Parathyroid adenoma (tissue), 2 donors: ENCODE results near the gene PPOX.

Experiments used
- H2AFZ ChIP-seq: fragments of 300-600 bp; sonication (generic); one replicate; pipeline ENCODE4 v1.7.0; 2017; ENCODE audit warnings: antibody characterized with exemption, mild to moderate bottlenecking
- H3K27ac ChIP-seq: fragments of 300-600 bp; sonication (generic); one replicate; pipeline ENCODE4 v1.7.0; 2017
- H3K27me3 ChIP-seq: fragments of 300-600 bp; sonication (generic); one replicate; pipeline ENCODE4 v1.7.0; 2017; ENCODE audit warnings: low read length; ENCODE audit not compliant: control insufficient read depth, insufficient read depth
- H3K36me3 ChIP-seq: fragments of 300-600 bp; sonication (generic); one replicate; pipeline ENCODE4 v1.7.0; 2017; ENCODE audit warnings: low read length; ENCODE audit not compliant: control insufficient read depth, insufficient read depth
- H3K4me1 ChIP-seq: fragments of 300-600 bp; sonication (generic); one replicate; pipeline ENCODE4 v1.7.0; 2017; ENCODE audit warnings: control low read depth
- H3K4me2 ChIP-seq: fragments of 300-600 bp; sonication (generic); one replicate; pipeline ENCODE4 v1.7.0; 2017; ENCODE audit warnings: low read length
- H3K4me3 ChIP-seq: fragments of 300-600 bp; sonication (generic); one replicate; pipeline ENCODE4 v1.7.0; 2017; ENCODE audit warnings: low read depth, low read length
- H3K79me2 ChIP-seq: fragments of 300-600 bp; sonication (generic); one replicate; pipeline ENCODE4 v1.7.0; 2017; ENCODE audit warnings: control low read depth
- H3K9ac ChIP-seq: fragments of 300-600 bp; sonication (generic); one replicate; pipeline ENCODE4 v1.7.0; 2017; ENCODE audit warnings: mild to moderate bottlenecking
- H3K9me3 ChIP-seq: fragments of 300-600 bp; sonication (generic); one replicate; pipeline ENCODE4 v1.7.0; 2017; ENCODE audit warnings: low read length; ENCODE audit not compliant: control insufficient read depth
- CTCF ChIP-seq: fragments of 300-600 bp; sonication (generic); IDR thresholded peaks from one replicate; pipeline ENCODE4 v1.7.0; 2017; ENCODE audit warnings: antibody characterized with exemption, mild to moderate bottlenecking
- donor health status: primary hyperparathyroidism.

The PPOX gene

GRCh38 chr1:161165742-161166668 lies at the start of gene PPOX:
TSS of gene PPOX (plus strand) at chr1:161166426. CDS start at chr1:161166848, 422 bp downstream.
- Histone ChIP-seq H3K36me3 (no peaks in the 10 kb centered on the region), H3K9me3 (no peaks in the 10 kb centered on the region), H3K4me1 (no peaks in the 10 kb centered on the region), H3K4me3 (peak within 1 kb of the TSS; percentile 89), H2AFZ (peak within 1 kb of the TSS; percentile 77), H3K27ac (peak within 1 kb of the TSS; percentile 93), H3K79me2 (no peaks in the 10 kb centered on the region), H3K9ac (peak within 1 kb of the TSS; percentile 21), H3K27me3 (no peaks in the 10 kb centered on the region), H3K4me2 (peak within 1 kb of the TSS; percentile 80)
- TF ChIP-seq CTCF, result peak; percentile 29

GRCh38 chr1:161117759-161118581 lies 48.3 kb upstream of the PPOX start, which contains the start of the genes NIT1 and PFDN2:
TSS of gene NIT1 (plus strand) at chr1:161118105. CDS start at chr1:161118177, 72 bp downstream.
TSS of gene PFDN2 (minus strand) at chr1:161118037. CDS start at chr1:161118026, 11 bp downstream.
- Histone ChIP-seq H3K4me2 (peak within 1 kb of the TSS; percentile 80), H3K9ac (peak within 1 kb of the TSS; percentile 43), H3K36me3 (no peaks in the 10 kb centered on the region), H3K27me3 (no peaks in the 10 kb centered on the region), H3K4me1 (peaks cover 13% of the 10 kb centered on the region), H3K4me3 (peak within 1 kb of the TSS; percentile 93), H3K27ac (peak within 1 kb of the TSS; percentile 93), H3K79me2 (peaks cover 31% of the 10 kb centered on the region), H3K9me3 (no peaks in the 10 kb centered on the region), H2AFZ (peak within 1 kb of the TSS; percentile 86)
- TF ChIP-seq CTCF, result no peak

GRCh38 chr1:161119092-161119903 lies 46.9 kb upstream of the PPOX start:
- H2AFZ ChIP-seq, result no peak overlapping the region
- H3K4me2 ChIP-seq, result peak overlapping the region; percentile 80
- no peaks in the 10 kb centered on the region for H3K27me3 ChIP-seq
- H3K36me3 ChIP-seq, result no peaks in the 10 kb centered on the region
- peak; percentile 28 for TF ChIP-seq CTCF
- H3K9ac ChIP-seq, result no peak overlapping the region
- no peaks in the 10 kb centered on the region for H3K9me3 ChIP-seq
- peak overlapping the region; percentile 93 for H3K4me3 ChIP-seq
- H3K4me1 ChIP-seq, result peaks cover 13% of the 10 kb centered on the region
- peak overlapping the region; percentile 93 for H3K27ac ChIP-seq
- peaks cover 26% of the 10 kb centered on the region for H3K79me2 ChIP-seq

GRCh38 chr1:161121042-161121650 lies 45.1 kb upstream of the PPOX start:
- no peak overlapping the region for H3K4me3 ChIP-seq
- H3K27ac ChIP-seq, result no peak overlapping the region
- H3K79me2 ChIP-seq, result peaks cover 19% of the 10 kb centered on the region
- no peak for TF ChIP-seq CTCF
- no peaks in the 10 kb centered on the region for H3K27me3 ChIP-seq
- no peaks in the 10 kb centered on the region for H3K9me3 ChIP-seq
- no peak overlapping the region for H3K9ac ChIP-seq
- no peaks in the 10 kb centered on the region for H3K36me3 ChIP-seq
- H3K4me2 ChIP-seq, result no peak overlapping the region
- H2AFZ ChIP-seq, result no peak overlapping the region
- H3K4me1 ChIP-seq, result peaks cover 13% of the 10 kb centered on the region
